ENCODE results near the gene NRG4. TPM values are rescaled to one million over a fixed set of nuclear protein-coding genes. Genes with fewer than 3 reads are reported as not detected.

Gene NRG4
- polyA plus RNA-seq, 1 donor from 2014 or later, result 1.4 TPM

DNA sequence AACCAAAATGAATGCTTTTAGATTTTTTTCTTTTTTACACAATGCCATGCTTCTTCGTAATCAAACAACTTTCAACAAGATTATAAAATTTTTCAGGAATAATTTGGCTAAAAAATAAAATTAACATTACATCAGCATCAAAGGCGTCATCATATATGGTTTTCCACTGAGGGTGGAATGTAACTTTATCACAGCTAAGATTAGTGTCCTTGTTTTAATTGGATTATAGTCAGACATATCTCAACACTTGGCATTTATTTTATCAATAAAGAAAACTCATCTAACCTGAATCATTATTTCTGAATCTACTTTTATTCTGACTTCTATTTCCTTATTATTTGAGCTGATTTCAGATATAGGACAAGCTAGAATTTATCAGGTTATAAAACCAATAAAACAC is 1.6 kb downstream of the NRG4 start:
- Histone ChIP-seq H3K9me3 (ENCODE audit: low read length) (peaks cover 3% of the 10 kb centered on the region), H2AFZ (ENCODE audit: low read depth, low read length) (no peak overlapping the region), H3K79me2 (replicated peaks; ENCODE audit: insufficient read depth, low read length) (no peaks in the 10 kb centered on the region), H3K27me3 (ENCODE audit: insufficient read depth, low read depth, low read length) (no peaks in the 10 kb centered on the region), H3F3A (ENCODE audit: insufficient read depth, low read length, poor library complexity, severe bottlenecking) (no peaks in the 10 kb centered on the region), H3K4me3 (ENCODE audit: low read length) (no peak overlapping the region), H3K27ac (ENCODE audit: low read length) (no peak overlapping the region), H3K4me2 (ENCODE audit: low read length) (no peak overlapping the region), H3K9me2 (ENCODE audit: insufficient read depth, low read length) (no peaks in the 10 kb centered on the region), H3K36me3 (ENCODE audit: insufficient read depth, low read length) (no peaks in the 10 kb centered on the region), H4K20me1 (ENCODE audit: insufficient read depth) (no peaks in the 10 kb centered on the region), H3K9ac (ENCODE audit: low read length) (no peak overlapping the region)
- TF ChIP-seq, protein P1, sequence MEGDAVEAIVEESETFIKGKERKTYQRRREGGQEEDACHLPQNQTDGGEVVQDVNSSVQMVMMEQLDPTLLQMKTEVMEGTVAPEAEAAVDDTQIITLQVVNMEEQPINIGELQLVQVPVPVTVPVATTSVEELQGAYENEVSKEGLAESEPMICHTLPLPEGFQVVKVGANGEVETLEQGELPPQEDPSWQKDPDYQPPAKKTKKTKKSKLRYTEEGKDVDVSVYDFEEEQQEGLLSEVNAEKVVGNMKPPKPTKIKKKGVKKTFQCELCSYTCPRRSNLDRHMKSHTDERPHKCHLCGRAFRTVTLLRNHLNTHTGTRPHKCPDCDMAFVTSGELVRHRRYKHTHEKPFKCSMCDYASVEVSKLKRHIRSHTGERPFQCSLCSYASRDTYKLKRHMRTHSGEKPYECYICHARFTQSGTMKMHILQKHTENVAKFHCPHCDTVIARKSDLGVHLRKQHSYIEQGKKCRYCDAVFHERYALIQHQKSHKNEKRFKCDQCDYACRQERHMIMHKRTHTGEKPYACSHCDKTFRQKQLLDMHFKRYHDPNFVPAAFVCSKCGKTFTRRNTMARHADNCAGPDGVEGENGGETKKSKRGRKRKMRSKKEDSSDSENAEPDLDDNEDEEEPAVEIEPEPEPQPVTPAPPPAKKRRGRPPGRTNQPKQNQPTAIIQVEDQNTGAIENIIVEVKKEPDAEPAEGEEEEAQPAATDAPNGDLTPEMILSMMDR (IDR thresholded peaks at IDR 0.05; ENCODE audit: poor library complexity, severe bottlenecking), result no peak
- TF ChIP-seq EZH2 (IDR thresholded peaks at IDR 0.05; ENCODE audit: borderline replicate concordance, insufficient read depth, low read length, poor library complexity, severe bottlenecking), result no peak
- no peak for TF ChIP-seq SMC3 (conservative IDR thresholded peaks at IDR 0.05; ENCODE audit: poor library complexity)
- no peak for TF ChIP-seq POLR2AphosphoS5 (IDR thresholded peaks at IDR 0.05)
- no peak for TF ChIP-seq TAF1 (IDR thresholded peaks at IDR 0.05; ENCODE audit: low read depth)
- TF ChIP-seq RAD21 (conservative IDR thresholded peaks at IDR 0.05), result no peak
- TF ChIP-seq MXI1 (conservative IDR thresholded peaks at IDR 0.05; ENCODE audit: poor library complexity, severe bottlenecking), result no peak
- TF ChIP-seq, protein P2, sequence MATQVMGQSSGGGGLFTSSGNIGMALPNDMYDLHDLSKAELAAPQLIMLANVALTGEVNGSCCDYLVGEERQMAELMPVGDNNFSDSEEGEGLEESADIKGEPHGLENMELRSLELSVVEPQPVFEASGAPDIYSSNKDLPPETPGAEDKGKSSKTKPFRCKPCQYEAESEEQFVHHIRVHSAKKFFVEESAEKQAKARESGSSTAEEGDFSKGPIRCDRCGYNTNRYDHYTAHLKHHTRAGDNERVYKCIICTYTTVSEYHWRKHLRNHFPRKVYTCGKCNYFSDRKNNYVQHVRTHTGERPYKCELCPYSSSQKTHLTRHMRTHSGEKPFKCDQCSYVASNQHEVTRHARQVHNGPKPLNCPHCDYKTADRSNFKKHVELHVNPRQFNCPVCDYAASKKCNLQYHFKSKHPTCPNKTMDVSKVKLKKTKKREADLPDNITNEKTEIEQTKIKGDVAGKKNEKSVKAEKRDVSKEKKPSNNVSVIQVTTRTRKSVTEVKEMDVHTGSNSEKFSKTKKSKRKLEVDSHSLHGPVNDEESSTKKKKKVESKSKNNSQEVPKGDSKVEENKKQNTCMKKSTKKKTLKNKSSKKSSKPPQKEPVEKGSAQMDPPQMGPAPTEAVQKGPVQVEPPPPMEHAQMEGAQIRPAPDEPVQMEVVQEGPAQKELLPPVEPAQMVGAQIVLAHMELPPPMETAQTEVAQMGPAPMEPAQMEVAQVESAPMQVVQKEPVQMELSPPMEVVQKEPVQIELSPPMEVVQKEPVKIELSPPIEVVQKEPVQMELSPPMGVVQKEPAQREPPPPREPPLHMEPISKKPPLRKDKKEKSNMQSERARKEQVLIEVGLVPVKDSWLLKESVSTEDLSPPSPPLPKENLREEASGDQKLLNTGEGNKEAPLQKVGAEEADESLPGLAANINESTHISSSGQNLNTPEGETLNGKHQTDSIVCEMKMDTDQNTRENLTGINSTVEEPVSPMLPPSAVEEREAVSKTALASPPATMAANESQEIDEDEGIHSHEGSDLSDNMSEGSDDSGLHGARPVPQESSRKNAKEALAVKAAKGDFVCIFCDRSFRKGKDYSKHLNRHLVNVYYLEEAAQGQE (IDR thresholded peaks at IDR 0.05; ENCODE audit: borderline replicate concordance), result no peak
- no peak for TF ChIP-seq EP300 (conservative IDR thresholded peaks at IDR 0.05; ENCODE audit: poor library complexity, severe bottlenecking)

DNA sequence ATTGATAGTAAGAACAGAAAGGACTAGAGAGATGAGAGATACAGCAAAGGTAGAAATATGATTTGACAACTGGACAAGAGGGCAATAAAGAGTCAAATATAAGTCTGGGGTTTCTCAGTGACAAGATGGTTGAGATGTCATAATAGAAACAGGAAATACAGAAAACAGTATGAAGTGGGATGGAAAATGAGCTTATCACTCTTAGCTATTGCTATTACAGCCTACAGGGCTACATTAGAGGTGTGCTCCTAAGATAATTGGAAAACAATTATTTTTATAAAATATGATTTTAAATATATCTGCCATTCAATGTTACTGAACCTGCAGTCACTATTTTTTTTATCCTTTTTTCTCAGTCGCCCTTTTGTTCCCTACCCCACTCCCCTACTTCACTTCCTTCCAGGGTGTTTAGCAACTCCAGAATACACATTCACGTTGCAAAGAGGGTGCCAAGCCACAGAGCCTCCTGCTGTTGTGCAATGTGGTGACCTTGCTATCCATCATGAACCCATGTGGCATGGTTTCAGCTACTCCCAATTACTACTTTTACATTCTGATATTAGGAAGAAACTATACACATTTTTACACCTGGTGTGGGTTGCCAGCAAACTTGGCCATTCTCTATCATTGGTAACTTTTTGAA is 6.0 kb downstream of the NRG4 start:
- Histone ChIP-seq H3K4me2 (ENCODE audit: low read length) (no peak overlapping the region), H3K9me2 (ENCODE audit: insufficient read depth, low read length) (no peaks in the 10 kb centered on the region), H3K9ac (ENCODE audit: low read length) (no peak overlapping the region), H3K27ac (ENCODE audit: low read length) (no peak overlapping the region), H3K36me3 (ENCODE audit: insufficient read depth, low read length) (no peaks in the 10 kb centered on the region), H3F3A (ENCODE audit: insufficient read depth, low read length, poor library complexity, severe bottlenecking) (no peaks in the 10 kb centered on the region), H3K27me3 (ENCODE audit: insufficient read depth, low read depth, low read length) (no peaks in the 10 kb centered on the region), H4K20me1 (ENCODE audit: insufficient read depth) (no peaks in the 10 kb centered on the region), H3K79me2 (replicated peaks; ENCODE audit: insufficient read depth, low read length) (no peaks in the 10 kb centered on the region), H3K9me3 (ENCODE audit: low read length) (no peaks in the 10 kb centered on the region), H2AFZ (ENCODE audit: low read depth, low read length) (no peak overlapping the region), H3K4me3 (ENCODE audit: low read length) (no peak overlapping the region)
- TF ChIP-seq, protein P2 (IDR thresholded peaks at IDR 0.05; ENCODE audit: borderline replicate concordance), result no peak
- no peak for TF ChIP-seq EZH2 (IDR thresholded peaks at IDR 0.05; ENCODE audit: borderline replicate concordance, insufficient read depth, low read length, poor library complexity, severe bottlenecking)

All from neural cell (in vitro differentiated cells).